Measurements from ENCODE around the gene EVI5. TPM values are rescaled to one million over a fixed set of nuclear protein-coding genes. Genes with fewer than 3 reads are reported as not detected.

The EVI5 gene
- polyA plus RNA-seq, 1 donor from 2014 or later, result 8.5 TPM

- no peaks in the 10 kb centered on the region for H3K9me2 ChIP-seq (ENCODE audit: insufficient read depth, low read length)
- no peaks in the 10 kb centered on the region for H3K79me2 ChIP-seq (replicated peaks; ENCODE audit: insufficient read depth, low read length)
- H3K9me3 ChIP-seq (ENCODE audit: low read length), result no peaks in the 10 kb centered on the region
- TF ChIP-seq REST (IDR thresholded peaks at IDR 0.05; ENCODE audit: borderline replicate concordance), result no peak
- no peak for TF ChIP-seq POLR2AphosphoS5 (IDR thresholded peaks at IDR 0.05)
- TF ChIP-seq SMC3 (conservative IDR thresholded peaks at IDR 0.05; ENCODE audit: poor library complexity), result no peak
- no peak for TF ChIP-seq CTCF (IDR thresholded peaks at IDR 0.05; ENCODE audit: poor library complexity, severe bottlenecking)
- no peak for TF ChIP-seq RAD21 (conservative IDR thresholded peaks at IDR 0.05)
- no peaks in the 10 kb centered on the region for H3K36me3 ChIP-seq (ENCODE audit: insufficient read depth, low read length)
- no peak overlapping the region for H3K4me3 ChIP-seq (ENCODE audit: low read length)
- H3K27me3 ChIP-seq (ENCODE audit: insufficient read depth, low read depth, low read length), result peaks cover 9% of the 10 kb centered on the region
- no peak overlapping the region for H3K9ac ChIP-seq (ENCODE audit: low read length)
- H3F3A ChIP-seq (ENCODE audit: insufficient read depth, low read length, poor library complexity, severe bottlenecking), result no peaks in the 10 kb centered on the region
- H4K20me1 ChIP-seq (ENCODE audit: insufficient read depth), result no peaks in the 10 kb centered on the region
- no peak overlapping the region for H3K4me2 ChIP-seq (ENCODE audit: low read length)
- no peak overlapping the region for H3K27ac ChIP-seq (ENCODE audit: low read length)
- H2AFZ ChIP-seq (ENCODE audit: low read depth, low read length), result no peak overlapping the region
Observed at GRCh38 chr1:92494485-92495141, 290.3 kb downstream of the EVI5 start.

DNA sequence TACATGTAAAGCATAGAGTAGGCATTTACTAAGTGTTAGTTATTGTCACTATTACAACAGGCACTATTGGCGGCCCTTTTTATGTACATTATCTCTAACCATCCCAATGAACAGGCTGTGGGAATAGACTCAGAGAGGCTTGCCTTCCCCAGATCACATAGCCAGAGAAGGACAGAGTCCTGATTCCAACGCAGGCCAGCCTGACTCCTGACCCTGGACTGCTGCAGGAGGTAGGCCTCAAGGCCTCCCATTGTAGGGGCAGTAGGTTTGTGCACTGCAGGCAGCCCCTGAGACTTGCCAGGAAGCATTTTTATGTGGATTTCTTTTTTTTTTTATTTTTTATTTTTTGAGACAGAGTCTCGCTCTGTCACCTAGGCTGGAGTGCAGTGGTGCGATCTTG lies 291.8 kb downstream of the EVI5 start:
- Histone ChIP-seq H3K27ac (ENCODE audit: low read length) (no peak overlapping the region), H3K27me3 (ENCODE audit: insufficient read depth, low read depth, low read length) (peaks cover 23% of the 10 kb centered on the region), H3K36me3 (ENCODE audit: insufficient read depth, low read length) (no peaks in the 10 kb centered on the region), H3K79me2 (replicated peaks; ENCODE audit: insufficient read depth, low read length) (no peaks in the 10 kb centered on the region), H2AFZ (ENCODE audit: low read depth, low read length) (no peak overlapping the region), H3K9me3 (ENCODE audit: low read length) (no peaks in the 10 kb centered on the region), H3F3A (ENCODE audit: insufficient read depth, low read length, poor library complexity, severe bottlenecking) (no peaks in the 10 kb centered on the region), H4K20me1 (ENCODE audit: insufficient read depth) (no peaks in the 10 kb centered on the region), H3K4me3 (ENCODE audit: low read length) (no peak overlapping the region), H3K9me2 (ENCODE audit: insufficient read depth, low read length) (no peaks in the 10 kb centered on the region), H3K9ac (ENCODE audit: low read length) (no peak overlapping the region), H3K4me2 (ENCODE audit: low read length) (no peak overlapping the region)
- TF ChIP-seq CTCF (IDR thresholded peaks at IDR 0.05; ENCODE audit: poor library complexity, severe bottlenecking), result no peak

DNA sequence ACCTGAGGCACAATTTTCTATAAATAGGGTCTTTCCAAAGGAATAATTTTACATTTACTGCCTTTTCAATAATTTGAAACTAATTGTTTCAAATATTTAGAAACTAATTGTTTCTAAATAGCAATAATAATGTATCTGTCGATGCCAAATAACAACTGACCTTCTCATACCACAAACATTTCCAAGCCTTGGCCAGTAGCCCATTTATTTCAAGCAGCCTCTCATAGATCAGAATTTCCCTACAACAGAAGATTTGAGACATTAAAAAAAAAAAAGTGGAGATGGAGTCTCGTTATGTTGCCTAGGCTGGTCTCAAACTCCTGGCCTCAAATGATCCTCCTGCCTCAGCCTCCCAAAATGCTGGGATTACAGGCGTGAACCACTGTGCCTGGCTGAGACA lies 296.1 kb downstream of the EVI5 start:
- H3F3A ChIP-seq (ENCODE audit: insufficient read depth, low read length, poor library complexity, severe bottlenecking), result no peaks in the 10 kb centered on the region
- no peak overlapping the region for H2AFZ ChIP-seq (ENCODE audit: low read depth, low read length)
- no peaks in the 10 kb centered on the region for H3K9me3 ChIP-seq (ENCODE audit: low read length)
- peaks cover 66% of the 10 kb centered on the region for H3K27me3 ChIP-seq (ENCODE audit: insufficient read depth, low read depth, low read length)
- H3K9me2 ChIP-seq (ENCODE audit: insufficient read depth, low read length), result no peaks in the 10 kb centered on the region
- H3K4me3 ChIP-seq (ENCODE audit: low read length), result no peak overlapping the region
- no peak overlapping the region for H3K27ac ChIP-seq (ENCODE audit: low read length)
- H3K4me2 ChIP-seq (ENCODE audit: low read length), result no peak overlapping the region
- H3K79me2 ChIP-seq (replicated peaks; ENCODE audit: insufficient read depth, low read length), result no peaks in the 10 kb centered on the region
- no peaks in the 10 kb centered on the region for H4K20me1 ChIP-seq (ENCODE audit: insufficient read depth)
- H3K9ac ChIP-seq (ENCODE audit: low read length), result no peak overlapping the region
- H3K36me3 ChIP-seq (ENCODE audit: insufficient read depth, low read length), result no peaks in the 10 kb centered on the region
- TF ChIP-seq REST (IDR thresholded peaks at IDR 0.05; ENCODE audit: borderline replicate concordance), result no peak
- no peak for TF ChIP-seq EP300 (conservative IDR thresholded peaks at IDR 0.05; ENCODE audit: poor library complexity, severe bottlenecking)
- TF ChIP-seq SMC3 (conservative IDR thresholded peaks at IDR 0.05; ENCODE audit: poor library complexity), result no peak
- TF ChIP-seq EZH2 (IDR thresholded peaks at IDR 0.05; ENCODE audit: borderline replicate concordance, insufficient read depth, low read length, poor library complexity, severe bottlenecking), result no peak
- TF ChIP-seq POLR2AphosphoS5 (IDR thresholded peaks at IDR 0.05), result no peak
- TF ChIP-seq TAF1 (IDR thresholded peaks at IDR 0.05; ENCODE audit: low read depth), result no peak
- TF ChIP-seq MXI1 (conservative IDR thresholded peaks at IDR 0.05; ENCODE audit: poor library complexity, severe bottlenecking), result no peak
